ENCODE results near the gene MDH1.
A peak's percentile ranks its signal among the peaks of the same experiment; 100 is the strongest.

MDH1 gene

DNA sequence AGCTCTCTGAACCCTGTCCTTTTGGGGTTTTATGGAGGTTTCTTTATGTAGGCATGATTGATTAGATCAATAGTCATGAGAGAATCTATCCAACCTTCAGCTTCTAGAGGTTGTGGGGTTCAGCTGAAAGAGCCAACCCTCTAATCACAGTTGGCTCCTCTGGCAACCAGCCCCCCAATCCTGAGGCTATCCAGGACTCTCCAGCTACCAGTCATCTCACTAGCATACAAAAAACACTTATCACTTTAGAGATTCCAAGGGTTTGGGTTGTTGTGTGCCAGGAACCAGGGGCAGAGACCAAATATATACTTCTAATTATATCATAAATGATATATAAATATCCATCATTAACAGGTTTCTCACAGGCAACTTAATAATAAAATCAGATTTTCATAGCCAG, 12.2 kb upstream of the MDH1 start:
- no peak overlapping the region for H3K4me3 ChIP-seq (replicated peaks; ENCODE audit: low read depth, low read length)
- TF ChIP-seq, protein P1, sequence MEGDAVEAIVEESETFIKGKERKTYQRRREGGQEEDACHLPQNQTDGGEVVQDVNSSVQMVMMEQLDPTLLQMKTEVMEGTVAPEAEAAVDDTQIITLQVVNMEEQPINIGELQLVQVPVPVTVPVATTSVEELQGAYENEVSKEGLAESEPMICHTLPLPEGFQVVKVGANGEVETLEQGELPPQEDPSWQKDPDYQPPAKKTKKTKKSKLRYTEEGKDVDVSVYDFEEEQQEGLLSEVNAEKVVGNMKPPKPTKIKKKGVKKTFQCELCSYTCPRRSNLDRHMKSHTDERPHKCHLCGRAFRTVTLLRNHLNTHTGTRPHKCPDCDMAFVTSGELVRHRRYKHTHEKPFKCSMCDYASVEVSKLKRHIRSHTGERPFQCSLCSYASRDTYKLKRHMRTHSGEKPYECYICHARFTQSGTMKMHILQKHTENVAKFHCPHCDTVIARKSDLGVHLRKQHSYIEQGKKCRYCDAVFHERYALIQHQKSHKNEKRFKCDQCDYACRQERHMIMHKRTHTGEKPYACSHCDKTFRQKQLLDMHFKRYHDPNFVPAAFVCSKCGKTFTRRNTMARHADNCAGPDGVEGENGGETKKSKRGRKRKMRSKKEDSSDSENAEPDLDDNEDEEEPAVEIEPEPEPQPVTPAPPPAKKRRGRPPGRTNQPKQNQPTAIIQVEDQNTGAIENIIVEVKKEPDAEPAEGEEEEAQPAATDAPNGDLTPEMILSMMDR (IDR thresholded peaks at IDR 0.05; ENCODE audit: low read length, missing control alignments) = no peak
- no peak for DNase-seq (ENCODE audit: low read depth)

DNA sequence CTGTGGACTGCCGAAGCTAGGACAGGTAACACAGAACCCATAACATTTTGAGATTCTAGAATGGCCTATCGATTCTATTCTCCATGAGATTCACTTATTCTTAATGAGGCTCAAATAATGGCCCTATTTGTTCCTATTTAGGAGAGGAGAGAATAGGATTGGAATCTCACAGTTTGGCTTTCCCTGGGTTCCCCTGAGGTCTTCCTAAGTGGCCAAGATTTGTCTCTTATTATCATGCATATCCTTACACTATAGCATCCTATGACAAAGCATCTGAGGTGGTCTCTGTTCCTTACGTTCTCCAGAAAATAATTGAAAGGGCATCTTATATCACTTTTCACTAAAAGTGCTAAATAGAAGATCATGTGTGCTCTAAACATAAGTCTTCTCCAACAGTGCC, 10.0 kb upstream of the MDH1 start:
- no peak for DNase-seq (ENCODE audit: low read depth)
- TF ChIP-seq, protein P1 (IDR thresholded peaks at IDR 0.05; ENCODE audit: low read length, missing control alignments) = no peak
- H3K4me3 ChIP-seq (replicated peaks; ENCODE audit: low read depth, low read length) = no peak overlapping the region

DNA sequence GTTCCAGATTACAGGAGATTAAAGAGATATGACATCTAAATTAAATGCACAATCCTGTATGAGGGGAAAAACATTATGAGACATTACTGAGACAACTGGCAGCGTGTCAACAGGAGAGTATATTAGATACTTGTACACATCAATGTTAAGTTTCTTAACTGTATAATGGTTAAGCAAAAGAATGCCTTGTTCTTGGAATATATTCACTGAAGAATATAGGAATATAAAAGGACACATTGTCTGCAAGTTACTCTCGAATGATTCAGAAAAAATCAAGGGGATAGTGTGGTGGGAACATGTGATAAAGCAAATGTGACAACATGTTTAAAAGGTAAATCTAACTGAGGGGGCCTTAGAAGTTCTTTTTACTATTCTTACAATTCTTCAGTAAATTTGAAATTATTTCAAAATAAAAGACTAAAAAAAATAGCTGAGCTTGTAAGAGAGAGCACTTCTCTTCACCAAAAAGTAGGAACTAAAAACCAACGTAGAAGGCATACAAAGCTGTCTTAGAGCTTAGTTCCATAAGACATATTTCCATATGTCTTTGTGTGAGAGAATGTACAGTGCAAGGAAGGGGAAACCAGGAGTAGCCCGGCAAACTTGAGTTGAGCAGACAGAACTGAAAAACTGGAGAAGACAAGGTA, 8.0 kb upstream of the MDH1 start:
- TF ChIP-seq, protein P1 (IDR thresholded peaks at IDR 0.05; ENCODE audit: low read length, missing control alignments) = no peak
- no peak for DNase-seq (ENCODE audit: low read depth)
- H3K4me3 ChIP-seq (replicated peaks; ENCODE audit: low read depth, low read length) = no peak overlapping the region

DNA sequence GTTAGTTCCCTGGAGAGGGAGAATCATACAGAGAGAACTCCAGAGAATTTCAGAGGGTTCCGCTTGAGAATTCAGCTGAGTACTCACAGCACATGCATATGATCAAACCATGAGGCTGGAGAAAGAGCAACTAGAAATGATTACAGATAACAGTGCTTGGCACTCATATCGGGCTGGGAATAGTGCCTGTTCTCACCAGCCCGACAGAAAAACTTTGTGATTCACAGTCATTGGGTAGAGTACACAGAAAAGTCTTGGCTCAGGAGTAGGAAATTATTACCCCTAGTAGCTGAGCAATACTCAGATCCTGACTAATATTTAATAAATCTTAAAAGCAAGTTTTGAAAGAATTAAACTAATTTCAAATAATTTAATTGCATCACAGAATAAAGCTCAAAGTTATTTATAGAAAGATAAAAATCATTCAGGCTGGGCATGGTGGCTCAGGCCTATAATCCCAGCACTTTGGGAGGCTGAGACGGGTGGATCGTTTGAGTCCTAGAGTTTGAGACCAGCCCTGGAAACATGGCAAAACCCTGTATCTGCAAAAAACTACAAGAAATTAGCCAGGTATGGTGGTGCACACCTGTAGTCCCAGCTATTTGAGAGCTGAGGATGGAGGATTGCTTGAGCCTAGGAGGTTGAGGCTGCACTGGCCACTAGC, 7.3 kb upstream of the MDH1 start:
- no peak overlapping the region for H3K4me3 ChIP-seq (replicated peaks; ENCODE audit: low read depth, low read length)
- TF ChIP-seq, protein P1 (IDR thresholded peaks at IDR 0.05; ENCODE audit: low read length, missing control alignments) = no peak
- DNase-seq (ENCODE audit: low read depth) = peak; percentile 71

DNA sequence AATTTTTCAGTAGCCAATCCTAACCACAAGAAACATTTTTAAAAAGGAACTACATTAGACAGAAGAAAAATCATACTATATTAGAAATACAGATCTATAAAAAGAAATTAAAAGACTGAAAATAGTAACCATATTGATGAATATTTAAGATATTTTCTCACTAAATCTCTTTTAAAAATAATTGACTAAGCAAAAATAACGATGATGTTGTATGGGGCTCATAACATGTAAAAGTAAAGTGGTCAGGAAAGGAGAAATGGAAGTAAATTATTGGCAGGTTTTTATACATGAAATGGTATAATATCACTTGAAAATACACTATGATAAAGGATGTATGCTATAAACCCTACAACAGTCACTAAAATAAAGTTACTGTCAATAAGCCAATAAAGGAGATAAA, 5.9 kb upstream of the MDH1 start:
- TF ChIP-seq, protein P1 (IDR thresholded peaks at IDR 0.05; ENCODE audit: low read length, missing control alignments) = no peak
- H3K4me3 ChIP-seq (replicated peaks; ENCODE audit: low read depth, low read length) = no peak overlapping the region
- DNase-seq (ENCODE audit: low read depth) = no peak

DNA sequence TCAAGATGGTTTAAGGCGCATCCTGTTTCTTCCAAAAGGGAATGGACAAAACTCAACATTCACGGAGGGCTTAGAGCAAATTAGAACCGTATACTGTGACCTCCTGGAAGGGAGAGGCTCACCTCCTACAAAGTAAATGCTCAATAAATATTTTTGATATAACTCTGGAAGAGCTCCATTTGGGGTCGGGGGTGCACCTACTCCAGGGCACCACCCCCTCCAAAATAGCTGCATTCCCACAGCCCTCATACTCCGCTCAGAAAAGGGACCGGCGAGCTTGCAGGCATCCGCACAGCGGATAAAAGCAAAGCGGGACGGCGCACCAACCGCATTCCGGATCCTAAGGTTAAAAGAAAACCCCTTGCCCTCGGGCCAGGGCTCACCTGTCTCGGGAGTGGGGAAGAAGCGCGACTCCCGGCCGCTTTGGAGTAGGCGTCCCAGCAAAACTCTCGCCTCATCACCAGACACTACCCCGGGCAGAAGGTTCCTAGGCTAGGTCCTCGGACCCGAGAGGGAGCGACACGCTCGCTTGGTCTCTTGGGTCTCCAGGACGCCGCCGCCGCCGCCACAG, 864 bp upstream of the MDH1 start:
- peak overlapping the region; percentile 95 for H3K4me3 ChIP-seq (replicated peaks; ENCODE audit: low read depth, low read length)
- DNase-seq (ENCODE audit: low read depth) = no peak
- TF ChIP-seq, protein P1 (IDR thresholded peaks at IDR 0.05; ENCODE audit: low read length, missing control alignments) = no peak

Data from fibroblast of pulmonary artery (primary cell).